ENCODE results near the gene ARL2.
A peak's percentile ranks its signal among the peaks of the same experiment; 100 is the strongest.

Gene ARL2

GRCh38 chr11:65053827-65054508 lies 40.0 kb downstream of the ARL2 start:
- peak overlapping the region; percentile 57 for H3K27ac Mint-ChIP-seq
- peaks cover 28% of the 10 kb centered on the region for H3K4me1 Mint-ChIP-seq
- peak; percentile 58 for ATAC-seq
- no peaks in the 10 kb centered on the region for H3K36me3 Mint-ChIP-seq
- H3K27me3 Mint-ChIP-seq, result no peaks in the 10 kb centered on the region
- no peaks in the 10 kb centered on the region for H3K9me3 Mint-ChIP-seq
- H3K4me3 Mint-ChIP-seq, result peak overlapping the region; percentile 30

GRCh38 chr11:65055538-65055937 lies 41.6 kb downstream of the ARL2 start:
- no peak overlapping the region for H3K27ac Mint-ChIP-seq
- H3K4me3 Mint-ChIP-seq, result no peak overlapping the region
- H3K36me3 Mint-ChIP-seq, result no peaks in the 10 kb centered on the region
- peaks cover 28% of the 10 kb centered on the region for H3K4me1 Mint-ChIP-seq
- peaks cover under 1% of the 10 kb centered on the region for H3K27me3 Mint-ChIP-seq
- H3K9me3 Mint-ChIP-seq, result no peaks in the 10 kb centered on the region
- ATAC-seq, result no peak

GRCh38 chr11:65056999-65057398 lies 43.0 kb downstream of the ARL2 start:
- ATAC-seq, result no peak
- Mint-ChIP-seq H3K4me1 (peaks cover 30% of the 10 kb centered on the region), H3K9me3 (no peaks in the 10 kb centered on the region), H3K27ac (no peak overlapping the region), H3K36me3 (no peaks in the 10 kb centered on the region), H3K27me3 (peaks cover 8% of the 10 kb centered on the region), H3K4me3 (no peak overlapping the region)

- Mint-ChIP-seq H3K4me3 (no peak overlapping the region), H3K4me1 (peaks cover 35% of the 10 kb centered on the region), H3K27ac (no peak overlapping the region), H3K27me3 (peaks cover 8% of the 10 kb centered on the region), H3K9me3 (no peaks in the 10 kb centered on the region), H3K36me3 (no peaks in the 10 kb centered on the region)
- ATAC-seq, result no peak
These were observed 43.6 kb downstream of the ARL2 start for GRCh38 chr11:65057526-65057925.

GRCh38 chr11:65058012-65058411 lies 44.1 kb downstream of the ARL2 start:
- Mint-ChIP-seq H3K27ac (no peak overlapping the region), H3K4me3 (no peak overlapping the region), H3K9me3 (no peaks in the 10 kb centered on the region), H3K36me3 (no peaks in the 10 kb centered on the region), H3K27me3 (peaks cover 8% of the 10 kb centered on the region), H3K4me1 (peaks cover 33% of the 10 kb centered on the region)
- ATAC-seq, result no peak

GRCh38 chr11:65058419-65059054 lies 44.6 kb downstream of the ARL2 start, which contains the start of gene NAALADL1:
NAALADL1 (minus strand) TSS chr11:65058553; CDS start chr11:65058521, 32 bp downstream.
- Mint-ChIP-seq H3K4me1 (peaks cover 28% of the 10 kb centered on the region), H3K9me3 (no peaks in the 10 kb centered on the region), H3K27ac (no peak within 1 kb of the TSS), H3K4me3 (no peak within 1 kb of the TSS), H3K36me3 (no peaks in the 10 kb centered on the region), H3K27me3 (peaks cover 8% of the 10 kb centered on the region)
- ATAC-seq, result no peak

- H3K27ac Mint-ChIP-seq, result no peak overlapping the region
- no peaks in the 10 kb centered on the region for H3K36me3 Mint-ChIP-seq
- H3K27me3 Mint-ChIP-seq, result peaks cover 8% of the 10 kb centered on the region
- no peaks in the 10 kb centered on the region for H3K9me3 Mint-ChIP-seq
- peaks cover 18% of the 10 kb centered on the region for H3K4me1 Mint-ChIP-seq
- H3K4me3 Mint-ChIP-seq, result no peak overlapping the region
- ATAC-seq, result no peak
These were observed 45.6 kb downstream of the ARL2 start for GRCh38 chr11:65059523-65059922.

GRCh38 chr11:65059959-65060824 lies 46.2 kb downstream of the ARL2 start:
- Mint-ChIP-seq H3K9me3 (no peaks in the 10 kb centered on the region), H3K4me1 (peaks cover 17% of the 10 kb centered on the region), H3K4me3 (no peak overlapping the region), H3K27me3 (peaks cover 8% of the 10 kb centered on the region), H3K36me3 (no peaks in the 10 kb centered on the region), H3K27ac (no peak overlapping the region)
- ATAC-seq, result no peak

GRCh38 chr11:65060913-65061408 lies 47.0 kb downstream of the ARL2 start:
- H3K4me3 Mint-ChIP-seq, result no peak overlapping the region
- H3K4me1 Mint-ChIP-seq, result peaks cover 9% of the 10 kb centered on the region
- H3K27ac Mint-ChIP-seq, result no peak overlapping the region
- no peaks in the 10 kb centered on the region for H3K36me3 Mint-ChIP-seq
- no peak for ATAC-seq
- peaks cover 8% of the 10 kb centered on the region for H3K27me3 Mint-ChIP-seq
- no peaks in the 10 kb centered on the region for H3K9me3 Mint-ChIP-seq

- H3K27ac Mint-ChIP-seq, result no peak overlapping the region
- ATAC-seq, result no peak
- no peaks in the 10 kb centered on the region for H3K36me3 Mint-ChIP-seq
- peaks cover 8% of the 10 kb centered on the region for H3K27me3 Mint-ChIP-seq
- no peaks in the 10 kb centered on the region for H3K9me3 Mint-ChIP-seq
- peaks cover 9% of the 10 kb centered on the region for H3K4me1 Mint-ChIP-seq
- H3K4me3 Mint-ChIP-seq, result no peak overlapping the region
These were observed 49.6 kb downstream of the ARL2 start for GRCh38 chr11:65063532-65063931.

GRCh38 chr11:65064847-65065240 lies 50.9 kb downstream of the ARL2 start:
- H3K9me3 Mint-ChIP-seq, result no peaks in the 10 kb centered on the region
- ATAC-seq, result no peak
- H3K36me3 Mint-ChIP-seq, result no peaks in the 10 kb centered on the region
- H3K4me1 Mint-ChIP-seq, result peaks cover 9% of the 10 kb centered on the region
- H3K27me3 Mint-ChIP-seq, result peaks cover 8% of the 10 kb centered on the region
- no peak overlapping the region for H3K27ac Mint-ChIP-seq
- no peak overlapping the region for H3K4me3 Mint-ChIP-seq

- peaks cover 5% of the 10 kb centered on the region for H3K27me3 Mint-ChIP-seq
- peaks cover 9% of the 10 kb centered on the region for H3K4me1 Mint-ChIP-seq
- no peaks in the 10 kb centered on the region for H3K9me3 Mint-ChIP-seq
- H3K36me3 Mint-ChIP-seq, result no peaks in the 10 kb centered on the region
- ATAC-seq, result no peak
- H3K4me3 Mint-ChIP-seq, result no peak overlapping the region
- no peak overlapping the region for H3K27ac Mint-ChIP-seq
These were observed 51.9 kb downstream of the ARL2 start for GRCh38 chr11:65065851-65066250.

GRCh38 chr11:65066315-65066714 lies 52.4 kb downstream of the ARL2 start:
- Mint-ChIP-seq H3K27ac (no peak overlapping the region), H3K4me1 (peaks cover 9% of the 10 kb centered on the region), H3K36me3 (no peaks in the 10 kb centered on the region), H3K4me3 (no peak overlapping the region), H3K27me3 (peaks cover under 1% of the 10 kb centered on the region), H3K9me3 (no peaks in the 10 kb centered on the region)
- ATAC-seq, result no peak

- Mint-ChIP-seq H3K9me3 (no peaks in the 10 kb centered on the region), H3K36me3 (no peaks in the 10 kb centered on the region), H3K4me1 (peaks cover 9% of the 10 kb centered on the region), H3K27ac (no peak overlapping the region), H3K4me3 (no peak overlapping the region), H3K27me3 (no peaks in the 10 kb centered on the region)
- no peak for ATAC-seq
These were observed 52.9 kb downstream of the ARL2 start for GRCh38 chr11:65066805-65067291.

- Mint-ChIP-seq H3K27ac (no peak overlapping the region), H3K36me3 (no peaks in the 10 kb centered on the region), H3K27me3 (no peaks in the 10 kb centered on the region), H3K4me3 (no peak overlapping the region), H3K9me3 (no peaks in the 10 kb centered on the region), H3K4me1 (peaks cover 9% of the 10 kb centered on the region)
- no peak for ATAC-seq
These were observed 53.5 kb downstream of the ARL2 start for GRCh38 chr11:65067446-65067845.

Data from stimulated activated memory B cell treated with anti-CD40 and anti-IgM and Interleukin-4, amounts not matched to agents 10 μg/mL and 1 μg/mL and 100 μg/mL, for 72 hours (primary cell).